ENCODE results near the gene LYL1. TPM values are rescaled to one million over a fixed set of nuclear protein-coding genes. Genes with fewer than 3 reads are reported as not detected.
A peak's percentile ranks its signal among the peaks of the same experiment; 100 is the strongest.
"Not testable (repeated sequence)": the region's sequence is repeated elsewhere in the genome, so short reads cannot be mapped to it uniquely, and the experiment has no call there.

The LYL1 gene
- polyA plus RNA-seq (2012; ENCODE audit: low read depth, missing spikeins), result 5.6 TPM

DNA sequence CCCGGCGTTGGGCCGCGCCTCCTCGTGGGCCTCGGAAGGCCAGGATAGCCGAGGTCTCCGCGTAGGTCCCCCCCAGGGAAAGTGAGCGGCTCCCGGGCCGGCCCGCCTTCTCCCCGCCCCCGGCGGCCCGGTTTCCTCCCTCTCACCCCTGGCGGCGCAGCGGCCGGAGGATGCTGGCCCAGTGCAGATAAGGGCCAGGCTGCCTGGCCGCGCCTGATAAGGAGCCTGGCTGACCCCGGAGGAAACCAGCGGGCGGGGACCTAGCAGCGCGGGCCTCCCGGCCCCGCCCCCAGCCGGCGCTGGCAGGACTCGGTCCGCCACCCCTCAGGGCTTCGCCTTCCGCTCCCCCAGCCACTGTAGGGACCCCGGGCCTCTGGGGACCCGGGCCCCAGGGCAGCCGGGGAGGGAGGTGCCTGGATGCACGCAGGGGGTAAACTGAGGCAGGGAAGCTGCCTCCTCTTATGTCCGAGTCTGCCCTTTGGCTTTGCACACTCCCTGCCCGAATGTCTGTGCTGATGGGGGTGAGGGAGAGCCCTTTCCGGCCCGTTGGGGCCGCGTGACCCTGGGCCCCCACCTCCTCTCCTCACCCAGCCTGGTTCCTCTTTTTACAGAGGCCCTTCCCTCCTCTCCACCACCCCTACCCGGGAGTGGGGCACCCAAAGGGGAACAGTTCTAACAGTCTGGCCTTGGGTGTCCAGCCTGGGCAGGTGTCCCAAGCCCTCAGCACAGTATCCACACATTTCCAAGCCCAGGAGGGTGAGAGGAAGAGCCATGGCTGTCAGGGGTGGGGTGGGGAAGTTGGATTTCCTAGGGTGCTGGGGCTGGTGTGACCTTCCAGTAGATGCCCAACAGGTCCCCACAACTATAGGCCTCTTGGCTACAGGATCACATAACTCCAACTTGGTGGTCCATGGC is at the start of gene LYL1:
Gene LYL1, minus strand, starts transcription at position 193 of the 915 bp plus-strand sequence. CDS start 1,687 bp downstream, outside the sequence.
- DNase-seq (ENCODE audit: insufficient read length, low spot score) (no peak), FAIRE-seq (peak; percentile 94)

DNA sequence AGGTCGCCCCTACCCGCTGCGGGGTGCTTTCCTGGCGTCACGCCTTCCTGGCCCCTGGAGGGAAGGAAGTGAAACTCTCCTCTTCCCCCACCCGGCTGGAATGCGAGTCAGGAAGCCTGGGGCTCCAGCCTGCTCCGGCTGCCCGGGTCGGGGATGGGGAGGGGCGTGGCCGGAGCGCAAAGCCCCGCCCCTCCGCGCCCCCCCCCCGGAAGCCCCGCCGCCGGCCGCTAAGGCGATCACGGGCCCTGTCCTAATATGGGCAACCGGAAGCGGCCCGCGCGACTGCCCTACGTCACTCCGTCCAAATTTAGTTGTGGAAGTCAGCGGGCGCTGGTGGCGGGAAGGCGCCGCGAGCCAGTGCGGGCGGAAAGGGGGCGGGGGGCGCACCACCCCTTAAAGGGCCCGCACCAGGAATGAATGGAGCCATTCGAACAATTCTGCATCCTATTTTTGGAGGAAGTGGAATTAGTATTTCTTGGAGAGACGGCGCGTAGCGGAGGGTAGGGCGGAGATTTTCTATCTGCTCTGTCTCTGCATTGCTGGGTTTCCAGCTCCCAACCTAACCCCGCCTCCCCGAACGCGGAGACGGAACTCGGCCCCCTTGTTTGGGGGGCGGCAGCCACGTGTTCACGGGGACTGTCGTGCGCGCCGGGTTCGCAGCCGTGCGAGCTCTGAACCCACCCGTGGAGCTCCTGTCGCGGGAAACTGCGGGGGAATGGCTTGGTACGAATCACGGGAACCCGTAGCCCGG is 49.1 kb upstream of the LYL1 start:
- TF ChIP-seq TAF1 (IDR thresholded peaks at IDR 0.05; ENCODE audit: low read depth, low read length) (no peak), POLR2AphosphoS5 (IDR thresholded peaks at IDR 0.05; ENCODE audit: low read depth, low read length) (0 out of 2 replicates have a peak, but pooled peaks have one; percentile 21), SPI1 (IDR thresholded peaks at IDR 0.05; ENCODE audit: low read depth, low read length) (peak; percentile 65)
- peak; percentile 71 for FAIRE-seq
- peak; percentile 85 for DNase-seq (ENCODE audit: insufficient read length, low spot score)

More for the DNA sequence above, at the start of gene LYL1:
- TF ChIP-seq PAX5 (IDR thresholded peaks at IDR 0.05; ENCODE audit: insufficient read depth, low read length, severe bottlenecking) (no peak), POLR2AphosphoS5 (IDR thresholded peaks at IDR 0.05; ENCODE audit: low read depth, low read length) (0 out of 2 replicates have a peak, but pooled peaks have one; percentile 35), POLR2A (IDR thresholded peaks at IDR 0.05; ENCODE audit: low read depth, low read length) (no peak), SPI1 (IDR thresholded peaks at IDR 0.05; ENCODE audit: low read depth, low read length) (peak; percentile 93), TAF1 (IDR thresholded peaks at IDR 0.05; ENCODE audit: low read depth, low read length) (no peak), POU2F2 (IDR thresholded peaks at IDR 0.05; ENCODE audit: low read depth, low read length) (0 out of 2 replicates have a peak, but pooled peaks have one; percentile 59)

DNA sequence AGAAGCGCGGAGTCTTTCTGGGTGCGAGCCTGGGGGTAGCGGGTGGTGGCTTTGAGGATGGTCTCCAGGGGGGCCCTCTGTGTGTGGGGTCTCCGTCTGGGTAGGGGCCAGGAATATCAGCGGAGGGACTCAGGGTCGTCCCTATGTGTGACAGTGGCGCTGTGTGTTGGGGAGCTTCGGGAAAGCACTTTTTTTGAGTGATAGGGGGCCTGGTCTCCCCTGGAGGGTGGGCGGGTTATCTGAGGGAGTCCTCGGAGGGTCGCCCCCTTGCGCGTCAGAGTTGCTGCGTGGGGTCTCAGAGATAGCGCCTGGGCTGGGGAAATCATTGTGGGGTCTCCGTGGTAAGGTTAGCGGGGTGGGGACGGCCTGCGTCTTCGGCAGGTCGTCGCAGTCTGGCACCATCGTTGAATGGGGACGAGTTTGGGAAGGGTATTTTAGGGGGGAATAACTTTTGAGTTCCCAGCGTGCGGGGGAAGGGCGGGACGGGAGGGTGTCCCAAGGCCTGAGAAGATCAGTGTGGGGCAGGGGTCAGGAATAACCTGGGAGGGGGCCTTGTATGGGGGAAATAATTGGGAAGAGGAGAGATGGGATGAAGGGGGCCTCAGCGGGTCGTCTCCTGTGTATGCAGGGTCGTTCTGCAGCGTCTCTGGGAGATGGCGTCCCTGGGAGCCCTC is 48.4 kb upstream of the LYL1 start:
- DNase-seq (ENCODE audit: insufficient read length, low spot score) (no peak), FAIRE-seq (no peak)
- no peak for TF ChIP-seq POLR2A (IDR thresholded peaks at IDR 0.05; ENCODE audit: low read depth, low read length)
- TF ChIP-seq POU2F2 (IDR thresholded peaks at IDR 0.05; ENCODE audit: low read depth, low read length), result no peak
- TF ChIP-seq TAF1 (IDR thresholded peaks at IDR 0.05; ENCODE audit: low read depth, low read length), result no peak
- no peak for TF ChIP-seq PAX5 (IDR thresholded peaks at IDR 0.05; ENCODE audit: insufficient read depth, low read length, severe bottlenecking)
- TF ChIP-seq SPI1 (IDR thresholded peaks at IDR 0.05; ENCODE audit: low read depth, low read length), result no peak
- no peak for TF ChIP-seq POLR2AphosphoS5 (IDR thresholded peaks at IDR 0.05; ENCODE audit: low read depth, low read length)

DNA sequence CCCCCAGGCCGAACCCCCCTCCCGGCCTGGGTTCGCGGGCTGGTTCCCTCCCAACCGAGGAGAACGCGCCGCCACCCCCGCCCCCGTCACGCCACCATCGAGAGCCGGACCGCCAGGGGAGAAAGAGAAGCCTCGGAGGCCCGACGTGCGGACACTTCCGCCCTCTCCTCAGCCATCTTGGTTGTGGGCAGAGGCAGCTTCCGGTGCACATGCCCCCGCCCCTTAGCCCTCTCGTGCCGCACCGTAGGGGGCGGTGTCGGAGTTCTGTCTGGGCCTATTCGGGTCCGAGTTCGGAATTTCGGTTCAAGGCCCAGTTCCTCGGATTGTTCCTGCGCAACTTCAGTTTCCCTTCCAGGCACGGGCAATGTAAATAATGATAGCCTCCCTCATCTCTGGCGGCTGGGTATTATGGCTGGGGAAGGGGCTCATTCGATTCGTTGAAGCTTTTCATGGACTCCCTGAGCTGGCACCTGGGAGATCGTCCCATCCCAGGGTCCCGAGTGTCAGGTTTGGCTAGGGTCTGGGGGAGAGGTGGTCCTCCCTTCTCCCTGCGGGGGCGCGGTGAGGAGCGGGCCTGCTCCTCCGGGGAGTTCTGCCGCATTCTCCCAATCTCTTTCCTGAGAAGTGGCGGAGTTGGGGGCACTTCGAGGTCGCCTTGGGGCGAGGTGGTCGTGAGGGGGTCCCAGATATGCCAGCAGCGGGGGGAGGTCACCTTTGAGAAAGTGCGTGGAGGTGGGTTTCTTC is 47.7 kb upstream of the LYL1 start, which contains the start of the genes IER2 and STX10:
Gene IER2, plus strand, starts transcription at position 225 of the 744 bp plus-strand sequence. CDS start 2,776 bp downstream, outside the sequence.
Gene STX10, minus strand, starts transcription at position 189 of the 744 bp plus-strand sequence. CDS start 202 bp downstream, outside the sequence.
- DNase-seq (ENCODE audit: insufficient read length, low spot score), result peak; percentile 95
- TF ChIP-seq SPI1 (IDR thresholded peaks at IDR 0.05; ENCODE audit: low read depth, low read length), result peak; percentile 56
- peak; percentile 84 for TF ChIP-seq TAF1 (IDR thresholded peaks at IDR 0.05; ENCODE audit: low read depth, low read length)
- TF ChIP-seq POLR2A (IDR thresholded peaks at IDR 0.05; ENCODE audit: low read depth, low read length), result 0 out of 2 replicates have a peak, but pooled peaks have one; percentile 28
- peak; percentile 63; the same call in 1 of the 2 replicates for TF ChIP-seq POU2F2 (IDR thresholded peaks at IDR 0.05; ENCODE audit: low read depth, low read length)
- 0 out of 2 replicates have a peak, but pooled peaks have one; percentile 13 for TF ChIP-seq POLR2AphosphoS5 (IDR thresholded peaks at IDR 0.05; ENCODE audit: low read depth, low read length)
- no peak for TF ChIP-seq PAX5 (IDR thresholded peaks at IDR 0.05; ENCODE audit: insufficient read depth, low read length, severe bottlenecking)
- FAIRE-seq, result peak; percentile 82

DNA sequence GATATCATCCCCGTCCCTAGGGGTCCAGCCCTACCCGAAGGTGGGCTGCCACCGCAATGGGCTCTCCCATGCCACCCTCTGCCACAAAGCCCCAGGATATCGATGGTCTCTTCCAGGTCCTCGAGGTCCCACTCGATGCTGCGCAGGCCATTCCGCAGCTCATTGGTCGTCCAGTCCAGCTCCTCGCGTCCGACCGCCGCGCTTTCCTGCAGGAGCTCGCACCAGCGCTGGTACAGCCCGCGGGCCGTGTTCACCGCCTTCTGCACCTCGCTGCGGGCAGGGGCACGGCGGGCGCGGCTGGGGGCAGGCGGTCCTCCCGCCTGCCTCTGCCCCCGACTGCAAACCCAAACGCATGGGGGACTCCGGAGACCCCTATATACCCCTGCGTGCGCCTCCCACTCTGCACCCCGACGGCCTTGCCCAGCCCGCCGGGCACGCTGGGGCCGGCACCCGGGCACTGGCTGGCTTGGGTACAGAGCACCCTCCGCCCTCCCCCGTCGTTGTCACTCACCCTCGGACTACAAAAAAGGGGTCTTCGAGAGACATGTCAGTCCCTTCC is 47.0 kb upstream of the LYL1 start:
- FAIRE-seq (no peak), DNase-seq (ENCODE audit: insufficient read length, low spot score) (no peak)
- TF ChIP-seq POLR2AphosphoS5 (IDR thresholded peaks at IDR 0.05; ENCODE audit: low read depth, low read length) (no peak), POLR2A (IDR thresholded peaks at IDR 0.05; ENCODE audit: low read depth, low read length) (no peak), PAX5 (IDR thresholded peaks at IDR 0.05; ENCODE audit: insufficient read depth, low read length, severe bottlenecking) (no peak), SPI1 (IDR thresholded peaks at IDR 0.05; ENCODE audit: low read depth, low read length) (no peak), POU2F2 (IDR thresholded peaks at IDR 0.05; ENCODE audit: low read depth, low read length) (no peak), TAF1 (IDR thresholded peaks at IDR 0.05; ENCODE audit: low read depth, low read length) (no peak)

DNA sequence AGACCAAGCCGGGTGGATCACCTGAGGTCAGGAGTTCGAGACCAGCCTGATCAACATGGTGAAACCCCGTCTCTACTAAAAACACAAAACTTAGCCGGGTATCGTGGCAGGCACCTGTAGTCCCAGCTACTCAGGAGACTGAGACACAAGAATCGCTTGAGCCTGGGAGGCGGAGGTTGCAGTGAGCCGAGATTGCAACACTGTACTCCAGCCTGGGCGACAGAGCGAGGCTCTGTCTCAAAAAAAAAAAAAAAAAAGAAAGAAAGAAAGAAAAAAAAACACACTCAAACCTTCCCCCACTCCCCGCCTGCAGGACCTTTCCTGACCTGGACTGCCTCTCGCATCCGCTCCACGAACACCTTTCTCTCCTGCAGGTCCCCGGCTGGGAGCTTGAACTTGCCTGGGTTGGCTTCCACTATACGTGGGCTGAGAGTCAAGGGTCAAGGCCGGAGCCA is 46.5 kb upstream of the LYL1 start:
- DNase-seq (ENCODE audit: insufficient read length, low spot score); FAIRE-seq: not testable (repeated sequence)

DNA sequence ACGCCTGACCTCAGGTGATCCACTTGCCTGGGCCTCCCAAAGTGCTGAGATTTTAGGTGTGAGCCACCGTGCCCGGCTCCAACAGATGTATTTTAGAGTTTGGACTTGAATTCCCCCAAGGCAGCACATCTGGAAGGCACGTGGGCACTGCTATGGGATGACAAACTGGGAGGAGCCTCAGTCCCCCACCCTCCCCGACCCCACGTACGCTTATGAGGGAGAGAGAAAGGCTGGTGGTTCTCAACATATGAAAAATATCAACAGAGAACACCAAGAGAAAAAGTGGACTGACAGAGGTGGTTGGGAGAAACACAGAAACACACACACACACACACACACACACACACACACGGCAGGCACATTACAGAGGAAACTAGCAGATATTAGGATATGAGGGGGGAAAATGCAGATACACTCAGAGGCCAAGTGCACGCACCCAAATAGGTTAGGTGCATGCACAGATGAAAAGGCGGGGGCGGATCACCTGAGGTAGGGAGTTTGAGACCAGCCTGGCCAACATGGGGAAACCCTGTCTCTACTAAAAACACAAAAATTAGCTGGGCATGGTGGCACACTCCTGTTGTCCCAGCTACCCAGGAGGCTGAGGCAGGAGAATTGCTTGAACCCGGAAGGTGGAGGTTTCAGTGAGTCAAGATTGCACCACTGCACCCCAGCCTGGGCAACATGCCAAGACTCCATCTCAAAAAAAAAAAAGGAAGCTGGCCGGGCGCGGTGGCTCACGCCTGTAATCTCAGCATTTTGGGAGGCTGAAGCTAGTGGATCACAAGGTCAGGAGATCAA is 44.3 kb upstream of the LYL1 start:
- no peak for TF ChIP-seq SPI1 (IDR thresholded peaks at IDR 0.05; ENCODE audit: low read depth, low read length)
- TF ChIP-seq POLR2AphosphoS5 (IDR thresholded peaks at IDR 0.05; ENCODE audit: low read depth, low read length), result no peak
- TF ChIP-seq POU2F2 (IDR thresholded peaks at IDR 0.05; ENCODE audit: low read depth, low read length), result no peak
- no peak for TF ChIP-seq TAF1 (IDR thresholded peaks at IDR 0.05; ENCODE audit: low read depth, low read length)
- TF ChIP-seq PAX5 (IDR thresholded peaks at IDR 0.05; ENCODE audit: insufficient read depth, low read length, severe bottlenecking), result no peak
- TF ChIP-seq POLR2A (IDR thresholded peaks at IDR 0.05; ENCODE audit: low read depth, low read length), result no peak
- no peak for DNase-seq (ENCODE audit: insufficient read length, low spot score)

More for the DNA sequence above, 44.3 kb upstream of the LYL1 start:
- FAIRE-seq, result no peak

Data from GM12891 (cell line).